Ishikawa (cell line): ENCODE results near the gene TRAK2.

Source experiments
- CEBPB ChIP-seq: IDR thresholded peaks from 2 replicates; pipeline ENCODE4 v1.6.1; 2012
- CREB1 ChIP-seq: IDR thresholded peaks from 2 replicates; pipeline ENCODE4 v1.6.1; 2012; ENCODE audit warnings: low read depth
- EP300 ChIP-seq: IDR thresholded peaks from 2 replicates; pipeline ENCODE4 v1.6.1; 2012; ENCODE audit warnings: borderline replicate concordance
- NFIC ChIP-seq: IDR thresholded peaks from 2 replicates; pipeline ENCODE4 v1.6.1; 2012
- RAD21 ChIP-seq: IDR thresholded peaks from 2 replicates; pipeline ENCODE4 v1.6.1; 2012; ENCODE audit warnings: low read depth
- TAF1 ChIP-seq: IDR thresholded peaks from 2 replicates; pipeline ENCODE4 v1.6.1; 2012; ENCODE audit warnings: low read depth, mild to moderate bottlenecking
- TCF12 ChIP-seq: IDR thresholded peaks from 2 replicates; pipeline ENCODE4 v1.6.1; 2012; ENCODE audit warnings: low read depth
- TEAD4 ChIP-seq: IDR thresholded peaks from 2 replicates; pipeline ENCODE4 v1.6.1; 2012
- YY1 ChIP-seq: IDR thresholded peaks from 2 replicates; pipeline ENCODE4 v1.6.1; 2012; ENCODE audit warnings: low read depth
- TF ChIP-seq, protein P1 (sequence below): IDR thresholded peaks from 2 replicates; pipeline ENCODE4 v1.6.1; 2012; ENCODE audit warnings: low read depth, mild to moderate bottlenecking
- TF ChIP-seq, protein P2 (sequence below): IDR thresholded peaks from 2 replicates; pipeline ENCODE4 v1.6.1; 2012
- TF ChIP-seq, protein P3 (sequence below): IDR thresholded peaks from 2 replicates; pipeline ENCODE4 v1.6.1; 2012

- no peak for TF ChIP-seq TEAD4
- no peak for TF ChIP-seq TAF1
- TF ChIP-seq, protein P1, sequence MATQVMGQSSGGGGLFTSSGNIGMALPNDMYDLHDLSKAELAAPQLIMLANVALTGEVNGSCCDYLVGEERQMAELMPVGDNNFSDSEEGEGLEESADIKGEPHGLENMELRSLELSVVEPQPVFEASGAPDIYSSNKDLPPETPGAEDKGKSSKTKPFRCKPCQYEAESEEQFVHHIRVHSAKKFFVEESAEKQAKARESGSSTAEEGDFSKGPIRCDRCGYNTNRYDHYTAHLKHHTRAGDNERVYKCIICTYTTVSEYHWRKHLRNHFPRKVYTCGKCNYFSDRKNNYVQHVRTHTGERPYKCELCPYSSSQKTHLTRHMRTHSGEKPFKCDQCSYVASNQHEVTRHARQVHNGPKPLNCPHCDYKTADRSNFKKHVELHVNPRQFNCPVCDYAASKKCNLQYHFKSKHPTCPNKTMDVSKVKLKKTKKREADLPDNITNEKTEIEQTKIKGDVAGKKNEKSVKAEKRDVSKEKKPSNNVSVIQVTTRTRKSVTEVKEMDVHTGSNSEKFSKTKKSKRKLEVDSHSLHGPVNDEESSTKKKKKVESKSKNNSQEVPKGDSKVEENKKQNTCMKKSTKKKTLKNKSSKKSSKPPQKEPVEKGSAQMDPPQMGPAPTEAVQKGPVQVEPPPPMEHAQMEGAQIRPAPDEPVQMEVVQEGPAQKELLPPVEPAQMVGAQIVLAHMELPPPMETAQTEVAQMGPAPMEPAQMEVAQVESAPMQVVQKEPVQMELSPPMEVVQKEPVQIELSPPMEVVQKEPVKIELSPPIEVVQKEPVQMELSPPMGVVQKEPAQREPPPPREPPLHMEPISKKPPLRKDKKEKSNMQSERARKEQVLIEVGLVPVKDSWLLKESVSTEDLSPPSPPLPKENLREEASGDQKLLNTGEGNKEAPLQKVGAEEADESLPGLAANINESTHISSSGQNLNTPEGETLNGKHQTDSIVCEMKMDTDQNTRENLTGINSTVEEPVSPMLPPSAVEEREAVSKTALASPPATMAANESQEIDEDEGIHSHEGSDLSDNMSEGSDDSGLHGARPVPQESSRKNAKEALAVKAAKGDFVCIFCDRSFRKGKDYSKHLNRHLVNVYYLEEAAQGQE = no peak
- no peak for TF ChIP-seq CREB1
- TF ChIP-seq EP300 = no peak
- TF ChIP-seq, protein P2, sequence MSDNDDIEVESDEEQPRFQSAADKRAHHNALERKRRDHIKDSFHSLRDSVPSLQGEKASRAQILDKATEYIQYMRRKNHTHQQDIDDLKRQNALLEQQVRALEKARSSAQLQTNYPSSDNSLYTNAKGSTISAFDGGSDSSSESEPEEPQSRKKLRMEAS = no peak
- TF ChIP-seq RAD21 = no peak
- TF ChIP-seq NFIC = no peak
- TF ChIP-seq, protein P3, sequence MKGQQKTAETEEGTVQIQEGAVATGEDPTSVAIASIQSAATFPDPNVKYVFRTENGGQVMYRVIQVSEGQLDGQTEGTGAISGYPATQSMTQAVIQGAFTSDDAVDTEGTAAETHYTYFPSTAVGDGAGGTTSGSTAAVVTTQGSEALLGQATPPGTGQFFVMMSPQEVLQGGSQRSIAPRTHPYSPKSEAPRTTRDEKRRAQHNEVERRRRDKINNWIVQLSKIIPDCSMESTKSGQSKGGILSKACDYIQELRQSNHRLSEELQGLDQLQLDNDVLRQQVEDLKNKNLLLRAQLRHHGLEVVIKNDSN = no peak
- TF ChIP-seq TCF12 = no peak
- no peak for TF ChIP-seq CEBPB
- no peak for TF ChIP-seq YY1
These were observed 81.5 kb downstream of the TRAK2 start for GRCh38 chr2:201369775-201370174.
